HG03520 (cell line): ENCODE measurements around the gene TPM4.

Experiments used
- ATAC-seq: cut with Tn5 transposase; IDR thresholded peaks from one replicate; pipeline ENCODE4 v1.9.1; 2021; ENCODE audit warnings: mild to moderate bottlenecking, moderate library complexity; ENCODE audit not compliant: unreplicated experiment

The TPM4 gene

GRCh38 chr19:16124953-16125352 is 48.7 kb downstream of the TPM4 start:
- ATAC-seq, result no peak

GRCh38 chr19:16125737-16126495 is 49.6 kb downstream of the TPM4 start:
- no peak for ATAC-seq

DNA sequence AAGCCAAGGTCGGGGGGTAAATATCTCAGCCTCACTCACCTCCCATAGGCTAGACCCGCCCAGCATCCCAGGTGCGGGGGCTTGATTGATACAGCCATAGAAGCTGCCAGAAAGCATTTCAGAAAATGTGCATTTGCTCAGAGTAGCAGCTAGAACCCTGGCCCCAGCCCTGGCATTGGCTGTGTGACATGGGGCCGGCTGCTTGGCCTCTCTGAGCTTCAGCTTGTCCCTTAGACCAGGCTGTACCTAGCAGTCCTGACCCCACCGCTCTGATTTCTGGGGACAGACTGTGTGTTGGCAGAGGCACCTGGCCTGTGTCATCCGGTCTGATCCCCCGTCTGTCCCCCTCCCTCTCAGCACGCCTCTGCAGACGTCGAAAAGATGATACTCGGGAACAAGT is 50.8 kb downstream of the TPM4 start:
- no peak for ATAC-seq

- no peak for ATAC-seq
These were observed 51.6 kb downstream of the TPM4 start for GRCh38 chr19:16127776-16128371.

- no peak for ATAC-seq
These were observed 55.4 kb downstream of the TPM4 start for GRCh38 chr19:16131648-16132047.

DNA sequence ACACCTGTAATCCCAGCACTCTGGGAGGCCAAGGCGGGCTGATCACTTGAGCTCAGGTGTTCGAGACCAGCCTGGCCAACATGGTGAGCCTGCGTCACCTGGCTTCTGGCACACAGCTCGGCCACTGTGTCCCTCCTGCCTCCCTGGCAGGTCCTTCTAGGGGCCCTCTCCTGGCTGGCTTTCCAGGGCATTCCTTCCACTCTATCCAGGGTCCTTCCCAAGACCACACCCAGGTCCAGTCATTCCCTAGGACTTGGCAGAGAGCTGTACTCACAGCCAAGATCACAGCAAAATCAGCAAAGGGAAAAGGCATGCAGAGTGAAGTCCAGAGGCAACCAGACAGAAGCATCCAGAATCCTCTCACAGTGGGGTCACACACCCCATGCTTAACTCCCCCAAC is 57.5 kb downstream of the TPM4 start:
- ATAC-seq, result no peak

DNA sequence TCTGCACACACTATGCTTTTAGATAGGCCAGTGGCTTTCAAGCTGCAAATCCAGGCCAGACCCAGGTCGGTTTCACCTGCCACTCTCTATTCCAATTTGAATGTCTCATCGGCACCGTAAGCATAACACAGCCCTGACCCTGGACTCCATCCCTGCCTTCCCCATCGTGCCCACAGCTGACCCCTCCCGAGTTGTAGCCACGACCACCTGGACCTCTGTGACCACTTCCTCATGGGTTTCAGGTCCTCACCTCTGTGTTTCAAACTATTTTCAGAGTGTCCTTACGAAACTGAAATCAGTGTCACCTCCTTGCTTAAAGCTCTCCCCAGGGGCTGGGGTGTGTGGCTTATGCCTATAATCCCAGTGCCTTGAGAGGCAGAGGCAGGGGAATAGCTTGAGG is 58.2 kb downstream of the TPM4 start:
- ATAC-seq, result no peak

DNA sequence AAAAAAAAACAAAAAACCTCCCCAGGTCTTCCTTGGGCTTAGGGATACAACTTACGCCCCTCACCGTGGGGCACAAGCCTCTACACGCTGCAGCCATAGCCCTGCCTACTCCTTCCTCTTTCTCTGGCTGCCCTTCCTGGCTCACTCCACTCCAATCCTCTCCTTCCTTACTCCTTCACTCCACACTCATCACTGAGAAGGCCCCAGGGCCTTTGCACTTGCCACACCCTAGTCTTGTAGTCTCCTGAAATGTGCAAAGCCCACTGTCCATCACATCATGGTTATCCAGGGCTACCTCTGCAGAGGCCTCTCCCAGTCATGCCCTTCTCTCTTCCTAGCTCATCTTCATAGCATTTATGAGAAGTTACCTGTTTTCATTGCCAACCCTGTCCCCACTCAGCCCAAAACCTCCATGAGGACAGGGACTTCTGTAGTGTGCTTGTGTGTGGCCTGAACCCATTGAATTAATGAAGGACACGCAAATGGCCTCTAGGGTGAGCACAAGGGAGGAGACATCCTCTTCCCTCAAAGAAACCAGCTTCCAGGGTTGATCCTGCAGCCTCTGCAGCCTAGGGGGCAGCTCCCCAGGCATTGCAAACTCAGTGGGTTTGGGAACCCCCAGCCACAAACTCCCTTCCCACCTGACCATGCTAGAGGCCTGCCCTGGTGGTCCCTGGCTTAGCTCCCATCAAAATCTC is 59.3 kb downstream of the TPM4 start:
- ATAC-seq, result no peak

DNA sequence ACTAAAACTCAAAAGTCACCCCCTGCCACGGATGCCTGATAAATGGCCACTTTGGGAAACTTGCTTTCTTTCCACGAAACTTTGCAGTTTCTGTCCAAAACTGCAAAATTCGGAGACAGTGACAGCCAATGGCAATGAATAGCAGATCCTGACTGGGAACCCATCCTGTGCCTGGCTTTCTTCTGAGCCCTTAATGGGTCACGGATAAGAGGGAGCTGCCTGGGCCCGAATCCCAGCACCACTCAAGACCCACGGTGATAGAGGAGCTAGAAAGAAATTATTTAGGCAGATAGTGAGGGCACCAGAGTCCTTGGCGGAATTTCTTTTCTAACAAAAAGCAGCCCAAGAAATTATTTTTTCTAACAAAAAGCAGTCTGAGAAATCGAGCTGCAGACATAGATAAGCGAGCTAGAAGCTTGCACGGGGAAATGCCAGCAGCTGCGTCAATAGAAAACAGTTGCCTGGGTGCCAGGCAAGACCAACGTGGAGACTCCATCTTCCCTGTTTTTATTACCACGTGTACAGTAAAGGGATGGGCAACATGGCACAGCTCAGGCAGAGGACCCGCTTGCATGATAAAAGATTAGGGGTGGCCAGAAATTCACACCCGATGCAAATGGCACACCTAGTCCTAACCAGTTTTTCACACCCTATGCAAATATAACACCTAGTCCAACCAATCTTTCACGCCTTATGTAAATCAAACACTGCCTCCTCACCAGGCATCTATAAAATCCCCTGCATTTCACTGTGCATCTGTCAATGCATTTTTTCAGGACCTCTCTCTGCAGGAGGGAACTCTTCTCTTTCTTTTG is 60.1 kb downstream of the TPM4 start:
- ATAC-seq, result no peak

- ATAC-seq, result no peak
These were observed 63.5 kb downstream of the TPM4 start for GRCh38 chr19:16139752-16140151.

GRCh38 chr19:16141043-16141442 is 64.7 kb downstream of the TPM4 start:
- no peak for ATAC-seq

- no peak for ATAC-seq
These were observed 65.8 kb downstream of the TPM4 start for GRCh38 chr19:16142032-16142580.

DNA sequence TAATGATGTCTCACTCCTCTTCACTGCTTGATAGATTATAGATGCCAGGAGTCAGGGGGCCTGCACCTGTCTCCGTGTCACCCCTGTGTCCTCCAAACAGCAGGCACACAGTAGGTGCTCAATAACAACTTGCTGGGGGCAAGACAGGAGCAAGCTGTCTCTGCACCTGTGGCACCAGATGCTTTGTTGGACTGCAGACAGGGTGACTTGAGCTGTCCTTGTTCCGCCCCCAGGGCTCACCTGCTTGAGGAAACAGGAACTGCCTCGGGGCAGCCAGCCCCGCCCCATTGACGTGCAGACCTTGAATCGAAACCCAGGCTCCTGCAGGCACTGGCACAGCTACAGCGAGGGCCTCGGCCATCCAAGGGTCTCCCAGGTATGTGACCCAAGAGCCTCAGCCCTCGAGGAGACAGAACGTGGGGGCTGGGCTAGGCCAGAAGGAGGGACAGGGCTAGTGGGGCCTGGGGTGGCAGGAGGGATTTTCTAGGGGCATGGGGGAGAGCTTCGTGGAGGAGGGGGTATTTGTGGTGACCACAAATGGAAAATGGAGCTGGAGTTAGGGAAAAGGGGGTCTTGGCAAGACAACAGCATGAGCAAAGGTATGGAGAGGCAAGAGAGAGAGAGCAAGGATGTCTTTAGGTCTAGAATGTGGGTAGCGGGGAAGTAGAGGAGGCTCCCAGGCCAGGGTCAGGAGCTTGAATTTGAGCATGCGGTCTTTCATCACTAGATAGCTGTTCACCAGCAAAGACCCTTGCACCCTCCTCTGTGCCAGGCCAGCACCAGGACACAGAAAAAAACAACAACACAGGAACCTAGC is 67.3 kb downstream of the TPM4 start, which contains the start of gene HSH2D:
Gene HSH2D (plus strand): TSS at position 287 of the 817 bp plus-strand sequence. CDS start 5,066 bp downstream, outside the sequence.
- peak; percentile 58 for ATAC-seq

DNA sequence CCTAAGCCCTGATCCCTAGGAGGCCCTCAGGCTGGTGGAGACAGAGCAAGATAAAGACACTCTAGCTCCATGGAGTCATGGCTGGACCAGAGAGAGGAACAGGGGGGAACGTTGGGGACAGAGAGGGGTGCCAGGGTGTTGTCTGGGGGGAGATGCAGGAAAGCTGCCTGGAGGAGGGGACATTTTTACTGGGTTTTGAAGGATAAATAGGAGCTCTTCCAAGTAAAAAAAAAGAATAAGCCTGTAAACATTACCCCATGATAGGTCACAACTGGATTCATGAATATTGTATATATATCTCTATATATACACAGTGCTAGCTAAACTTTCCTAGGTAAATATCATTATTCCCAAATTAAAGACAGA is 67.9 kb downstream of the TPM4 start:
- no peak for ATAC-seq

GRCh38 chr19:16146112-16146511 is 69.8 kb downstream of the TPM4 start:
- no peak for ATAC-seq

DNA sequence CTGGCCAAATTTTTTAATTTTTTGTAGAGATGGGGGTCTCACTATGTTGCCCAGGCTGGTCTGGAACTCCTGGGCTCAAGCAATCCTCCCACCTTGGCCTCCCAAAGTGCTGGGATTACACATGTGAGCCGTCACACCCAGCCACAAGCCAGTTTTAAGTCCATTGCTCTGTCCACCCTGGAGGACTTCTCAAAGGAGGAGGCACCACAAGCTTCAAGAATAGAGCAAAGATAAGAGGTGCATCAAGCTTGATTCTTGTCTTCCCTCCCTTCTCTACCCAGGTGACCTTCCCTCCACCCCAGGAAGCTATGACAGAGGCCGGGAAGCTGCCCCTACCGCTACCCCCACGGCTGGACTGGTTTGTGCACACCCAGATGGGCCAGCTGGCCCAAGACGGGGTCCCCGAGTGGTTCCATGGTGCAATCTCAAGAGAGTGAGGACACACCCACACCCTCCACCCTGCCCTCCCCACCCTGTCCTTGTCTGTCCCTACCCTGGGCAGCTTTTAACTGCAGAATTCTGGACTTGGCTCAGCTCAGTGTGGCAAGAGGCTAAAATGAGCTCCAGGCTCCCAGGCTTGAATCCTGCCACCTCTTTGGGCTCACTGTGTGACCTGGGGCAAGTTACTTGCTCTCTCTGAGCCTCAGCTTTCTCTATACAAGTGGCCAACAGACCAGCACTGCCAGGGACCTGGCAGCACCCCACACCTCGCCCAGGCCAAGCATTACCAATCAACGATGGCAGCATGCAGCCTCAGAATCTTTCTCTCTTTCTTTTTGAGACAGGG is 72.3 kb downstream of the TPM4 start:
- ATAC-seq, result no peak
